GM12873 (cell line): Measurements from ENCODE around the gene GADD45GIP1.
A peak's percentile ranks its signal among the peaks of the same experiment; 100 is the strongest.

Experiments used
- CTCF ChIP-seq: IDR thresholded peaks from 2 replicates; pipeline ENCODE4 v1.5.1; 2012; ENCODE audit warnings: low read depth, mild to moderate bottlenecking, moderate library complexity, low read length, control low read depth; ENCODE audit not compliant: insufficient read depth; ENCODE audit errors: missing control alignments

Gene GADD45GIP1

GRCh38 chr19:12987190-12987589 lies 30.2 kb upstream of the GADD45GIP1 start:
- no peak for TF ChIP-seq CTCF

GRCh38 chr19:12986726-12987125 lies 29.7 kb upstream of the GADD45GIP1 start:
- no peak for TF ChIP-seq CTCF

GRCh38 chr19:12985049-12985776 lies 28.2 kb upstream of the GADD45GIP1 start:
- no peak for TF ChIP-seq CTCF

GRCh38 chr19:12984683-12985048 lies 27.6 kb upstream of the GADD45GIP1 start:
- TF ChIP-seq CTCF, result no peak

- no peak for TF ChIP-seq CTCF
Measured at GRCh38 chr19:12984143-12984627, 27.2 kb upstream of the GADD45GIP1 start.

- peak; percentile 86 for TF ChIP-seq CTCF
Measured at GRCh38 chr19:12983542-12984142, 26.6 kb upstream of the GADD45GIP1 start.

GRCh38 chr19:12983091-12983490 lies 26.1 kb upstream of the GADD45GIP1 start:
- no peak for TF ChIP-seq CTCF
